Mucosa of gallbladder (tissue), 1 donor: ENCODE results near the gene HLA-A. TPM values are rescaled to one million over a fixed set of nuclear protein-coding genes. Genes with fewer than 3 reads are reported as not detected.

Experiments
- DNase-seq: peaks from one replicate; pipeline ENCODE4 v3.0.0-alpha.2; 2020; ENCODE audit warnings: low spot score
- total RNA-seq: library from RNA; stranded (reverse); gene quantifications from one replicate; pipeline ENCODE4 v1.2.1, GENCODE V29; 2021
- donor health status: DM: no; HTN: no; CAD: no.

HLA-A gene
- total RNA-seq, 1 donor from 2014 or later: 1,097 TPM

GRCh38 chr6:29935273-29935955 lies 6.9 kb upstream of the HLA-A start:
- DNase-seq: no peak

- DNase-seq: no peak
Measured at GRCh38 chr6:29938746-29939508, 3.4 kb upstream of the HLA-A start.

- no peak for DNase-seq
Measured at GRCh38 chr6:29941016-29941415, 1.3 kb upstream of the HLA-A start.

GRCh38 chr6:29941471-29941870 lies 861 bp upstream of the HLA-A start:
- DNase-seq: no peak

- no peak for DNase-seq
Measured at GRCh38 chr6:29941916-29942274, 437 bp upstream of the HLA-A start.

GRCh38 chr6:29943053-29943966 lies 978 bp downstream of the HLA-A start:
- no peak for DNase-seq

GRCh38 chr6:29945281-29945820 lies 3.0 kb downstream of the HLA-A start:
- DNase-seq: no peak

GRCh38 chr6:29946223-29947076 lies 4.1 kb downstream of the HLA-A start:
- DNase-seq: no peak

GRCh38 chr6:29947077-29947980 lies 5.0 kb downstream of the HLA-A start:
- DNase-seq: no peak

- no peak for DNase-seq
Measured at GRCh38 chr6:29948277-29948676, 5.9 kb downstream of the HLA-A start.

- DNase-seq: no peak
Measured at GRCh38 chr6:29949934-29950333, 7.6 kb downstream of the HLA-A start.

- no peak for DNase-seq
Measured at GRCh38 chr6:29951882-29952281, 9.6 kb downstream of the HLA-A start.

GRCh38 chr6:29953001-29953441 lies 10.7 kb downstream of the HLA-A start:
- no peak for DNase-seq

GRCh38 chr6:29953686-29954085 lies 11.4 kb downstream of the HLA-A start:
- DNase-seq: no peak

GRCh38 chr6:29954272-29954671 lies 11.9 kb downstream of the HLA-A start:
- DNase-seq: no peak

- no peak for DNase-seq
Measured at GRCh38 chr6:29955783-29956182, 13.5 kb downstream of the HLA-A start.

- DNase-seq: no peak
Measured at GRCh38 chr6:29956518-29956917, 14.2 kb downstream of the HLA-A start.

- DNase-seq: no peak
Measured at GRCh38 chr6:29958046-29958445, 15.7 kb downstream of the HLA-A start.

GRCh38 chr6:29958921-29959320 lies 16.6 kb downstream of the HLA-A start:
- DNase-seq: no peak

- DNase-seq: no peak
Measured at GRCh38 chr6:29959467-29959866, 17.1 kb downstream of the HLA-A start.
